NCI-H1105 (cell line): ENCODE data around the gene AMOTL1.

ENCODE experiments used
- DNase-seq: peaks from one replicate; lab custom pipeline; 2025; lab: John Stamatoyannopoulos, UW

The AMOTL1 gene

GRCh38 chr11:94925422-94926270, 157.5 kb downstream of the AMOTL1 start:
- no peak for DNase-seq

GRCh38 chr11:94926271-94926625, 158.1 kb downstream of the AMOTL1 start:
- no peak for DNase-seq
